Mononuclear cell (primary cell): ENCODE measurements around the gene ATP13A3. TPM values are rescaled to one million over a fixed set of nuclear protein-coding genes. Genes with fewer than 3 reads are reported as not detected.

Experiments
- H3K27me3 ChIP-seq: 2 replicates; pipeline ENCODE4 v1.6.0; 2011; ENCODE audit warnings: low read length, control low read depth; ENCODE audit not compliant: insufficient read depth
- H3K4me1 ChIP-seq: 2 replicates; pipeline ENCODE4 v1.5.1; 2011; ENCODE audit warnings: mild to moderate bottlenecking, low read length, control low read depth; ENCODE audit not compliant: insufficient read depth
- H3K4me3 ChIP-seq: 2 replicates; pipeline ENCODE4 v1.5.1; 2011; ENCODE audit warnings: mild to moderate bottlenecking, low read length, moderate library complexity
- H3K9me3 ChIP-seq: 2 replicates; pipeline ENCODE4 v1.5.1; 2011; ENCODE audit warnings: low read depth, mild to moderate bottlenecking, control low read depth, low read length
- total RNA-seq: library from RNA; depleted of rRNA; stranded (reverse); fragments of >200 nt; gene quantifications from one replicate; pipeline ENCODE4 v1.2.3, GENCODE V29; 2012

The ATP13A3 gene
- total RNA-seq, 1 donor, result 179 TPM

DNA sequence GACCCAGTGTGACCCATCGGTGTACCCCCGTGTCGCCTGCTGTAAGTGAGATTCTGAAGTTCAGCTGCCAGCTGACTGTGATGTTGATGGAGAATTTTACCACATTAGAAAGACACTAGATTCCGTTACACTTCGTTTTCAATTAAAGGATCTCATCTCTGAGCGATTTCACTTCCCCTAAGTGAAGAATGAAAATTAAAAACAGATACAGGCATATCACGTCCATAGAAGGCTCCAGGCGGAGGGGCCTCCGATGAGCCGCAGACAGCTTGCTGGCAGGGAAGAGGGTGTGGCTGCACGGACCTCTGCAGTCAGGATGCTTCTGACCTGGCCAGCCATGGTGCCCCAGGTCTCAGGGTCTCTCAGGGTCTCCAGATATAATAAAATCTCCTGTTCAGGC, 129.1 kb downstream of the ATP13A3 start:
- H3K9me3 ChIP-seq, result no peaks in the 10 kb centered on the region
- no peak overlapping the region for H3K4me3 ChIP-seq
- no peaks in the 10 kb centered on the region for H3K4me1 ChIP-seq
- no peaks in the 10 kb centered on the region for H3K27me3 ChIP-seq

DNA sequence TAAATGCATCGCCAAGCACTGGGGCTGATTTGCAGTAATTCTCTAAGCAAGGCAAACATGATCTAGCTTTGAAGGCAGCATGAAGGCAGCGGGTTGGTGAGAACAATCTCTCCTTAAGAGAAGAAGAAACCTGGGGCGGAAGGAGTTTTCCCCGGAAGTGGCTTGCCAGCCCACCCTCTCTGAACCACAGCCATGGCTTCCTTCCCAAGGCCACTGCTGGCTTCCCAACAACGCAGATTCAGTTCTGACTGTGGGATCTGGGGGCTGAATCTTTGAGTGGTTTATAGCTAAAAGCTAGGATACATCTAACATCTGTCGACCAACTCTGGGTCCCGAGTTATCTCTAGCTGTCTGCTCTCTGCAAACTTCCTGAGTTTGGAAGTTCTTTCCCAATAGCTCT, 131.4 kb downstream of the ATP13A3 start:
- Histone ChIP-seq H3K9me3 (no peaks in the 10 kb centered on the region), H3K4me3 (no peak overlapping the region), H3K4me1 (no peaks in the 10 kb centered on the region), H3K27me3 (no peaks in the 10 kb centered on the region)

DNA sequence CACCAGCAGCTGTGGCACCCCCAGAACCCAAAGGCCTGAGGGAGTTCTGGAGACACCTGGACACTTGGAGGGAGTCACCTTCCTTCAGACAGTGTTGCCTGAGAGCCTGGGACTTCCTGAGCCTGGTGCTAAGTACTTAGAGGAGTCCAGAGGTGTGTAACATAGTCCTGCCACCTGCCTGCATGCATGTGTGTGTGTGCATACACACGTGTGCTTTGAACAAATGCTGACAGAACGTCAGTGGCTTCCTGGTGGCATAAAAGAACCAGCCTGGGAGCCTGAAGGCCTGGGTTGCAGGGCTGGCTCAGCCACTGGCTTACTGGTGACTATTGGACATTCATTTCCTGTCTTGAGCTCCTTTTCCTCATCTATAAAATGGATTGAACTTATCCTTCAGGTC, 132.5 kb downstream of the ATP13A3 start:
- Histone ChIP-seq H3K4me1 (no peaks in the 10 kb centered on the region), H3K27me3 (no peaks in the 10 kb centered on the region), H3K9me3 (no peaks in the 10 kb centered on the region), H3K4me3 (no peak overlapping the region)

Other genes starting within 250 kb of the ATP13A3 start
- not detected for gene CPN2, start 135.7 kb downstream of the ATP13A3 start, total RNA-seq
- 0.10 TPM for gene LRRC15, start 117.3 kb downstream of the ATP13A3 start, total RNA-seq
- 3.8 TPM for gene GP5, start 87.7 kb downstream of the ATP13A3 start, total RNA-seq
- gene TMEM44, start 146.4 kb upstream of the ATP13A3 start, total RNA-seq, result 0.21 TPM
- 70.8 TPM for gene LSG1, start 185.2 kb upstream of the ATP13A3 start, total RNA-seq
- gene FAM43A, start 198.9 kb upstream of the ATP13A3 start, total RNA-seq, result 6.2 TPM